ENCODE data around the gene MBLAC1. TPM values are rescaled to one million over a fixed set of nuclear protein-coding genes. Genes with fewer than 3 reads are reported as not detected.

MBLAC1 gene
- total and polyA plus RNA-seq, 10 of the 15 experiments (the other 5 are each of a cell fraction or from before 2014, with no cell fraction given) = 0.24 to 3.2 (median 1.8) TPM; not detected in 1

GRCh38 chr7:100081535-100082102 is 45.1 kb upstream of the MBLAC1 start, which contains the start of gene ZNF3 (continued):
- no peak for TF ChIP-seq ZBTB4 (CRISPR knock-in tag; IDR thresholded peaks at IDR 0.05)
- no peak for TF ChIP-seq E2F8 (IDR thresholded peaks at IDR 0.05; ENCODE audit: low read depth, partially characterized antibody)
- no peak; the same call in none of the 2 replicates for TF ChIP-seq LARP7 (IDR thresholded peaks at IDR 0.05)
- TF ChIP-seq BCLAF1 (IDR thresholded peaks at IDR 0.05) = no peak
- peak; percentile 4; the same call in 1 of the 2 replicates for TF ChIP-seq SPI1 (IDR thresholded peaks at IDR 0.05; ENCODE audit: borderline replicate concordance, insufficient read depth, low read depth, low read length)
- TF ChIP-seq RCOR1 (conservative IDR thresholded peaks at IDR 0.05; ENCODE audit: low read depth, low read length) = no peak
- no peak; the same call in 1 of the 2 replicates for TF ChIP-seq CHD1 (IDR thresholded peaks at IDR 0.05; ENCODE audit: low read depth, low read length)
- no peak for TF ChIP-seq BRCA1 (IDR thresholded peaks at IDR 0.05; ENCODE audit: low read depth, low read length)
- TF ChIP-seq HDAC2 (IDR thresholded peaks at IDR 0.05) = no peak
- TF ChIP-seq KLF5 (IDR thresholded peaks at IDR 0.05; ENCODE audit: partially characterized antibody) = peak; percentile 12
- TF ChIP-seq MYB (IDR thresholded peaks at IDR 0.05; ENCODE audit: borderline replicate concordance, low read depth, low read length) = no peak
- TF ChIP-seq SIX5 (IDR thresholded peaks at IDR 0.05; ENCODE audit: low read depth, low read length, severe bottlenecking) = peak; percentile 62
- no peak for TF ChIP-seq YBX1 (IDR thresholded peaks at IDR 0.05)
- no peak for TF ChIP-seq CEBPZ (IDR thresholded peaks at IDR 0.05; ENCODE audit: low read depth, low read length)
- TF ChIP-seq ATF3 (IDR thresholded peaks at IDR 0.05; ENCODE audit: borderline replicate concordance, extremely low read depth, low read depth, low read length) = no peak
- no peak for TF ChIP-seq TCF7 (IDR thresholded peaks at IDR 0.05; ENCODE audit: borderline replicate concordance)
- TF ChIP-seq RUNX3 (IDR thresholded peaks at IDR 0.05; ENCODE audit: low read length) = peak; percentile 92
- TF ChIP-seq STAT1 (conservative IDR thresholded peaks at IDR 0.05) = 0 out of 2 replicates have a peak, but pooled peaks have one; percentile 50

Measured in GM12878 (cell line).